Measurements from ENCODE around the gene TXNL4A. TPM values are rescaled to one million over a fixed set of nuclear protein-coding genes. Genes with fewer than 3 reads are reported as not detected.

TXNL4A gene
- total RNA-seq, 1 donor from 2014 or later = 79.6 TPM

DNA sequence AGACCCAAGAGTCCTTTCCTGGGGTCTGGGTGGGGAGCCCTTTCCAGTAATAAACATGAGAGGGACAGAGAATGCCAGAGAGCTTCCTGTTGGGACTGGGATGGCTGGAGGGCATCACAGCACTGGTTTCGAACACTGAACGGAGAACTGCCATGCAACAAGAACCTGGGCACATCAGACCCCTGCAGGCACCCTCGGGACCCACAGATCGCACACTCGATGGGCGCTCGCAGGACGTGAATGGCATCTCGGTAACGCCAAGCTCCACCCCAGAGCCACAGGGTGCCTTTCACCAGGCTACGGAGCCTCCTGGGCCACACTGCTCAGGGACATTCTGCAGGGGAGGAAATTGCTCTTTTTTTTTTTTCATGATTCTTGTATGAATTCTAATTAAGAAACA is 62.1 kb downstream of the TXNL4A start:
- TF ChIP-seq, protein P1, sequence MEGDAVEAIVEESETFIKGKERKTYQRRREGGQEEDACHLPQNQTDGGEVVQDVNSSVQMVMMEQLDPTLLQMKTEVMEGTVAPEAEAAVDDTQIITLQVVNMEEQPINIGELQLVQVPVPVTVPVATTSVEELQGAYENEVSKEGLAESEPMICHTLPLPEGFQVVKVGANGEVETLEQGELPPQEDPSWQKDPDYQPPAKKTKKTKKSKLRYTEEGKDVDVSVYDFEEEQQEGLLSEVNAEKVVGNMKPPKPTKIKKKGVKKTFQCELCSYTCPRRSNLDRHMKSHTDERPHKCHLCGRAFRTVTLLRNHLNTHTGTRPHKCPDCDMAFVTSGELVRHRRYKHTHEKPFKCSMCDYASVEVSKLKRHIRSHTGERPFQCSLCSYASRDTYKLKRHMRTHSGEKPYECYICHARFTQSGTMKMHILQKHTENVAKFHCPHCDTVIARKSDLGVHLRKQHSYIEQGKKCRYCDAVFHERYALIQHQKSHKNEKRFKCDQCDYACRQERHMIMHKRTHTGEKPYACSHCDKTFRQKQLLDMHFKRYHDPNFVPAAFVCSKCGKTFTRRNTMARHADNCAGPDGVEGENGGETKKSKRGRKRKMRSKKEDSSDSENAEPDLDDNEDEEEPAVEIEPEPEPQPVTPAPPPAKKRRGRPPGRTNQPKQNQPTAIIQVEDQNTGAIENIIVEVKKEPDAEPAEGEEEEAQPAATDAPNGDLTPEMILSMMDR (IDR thresholded peaks at IDR 0.05; ENCODE audit: insufficient read depth, low read length, poor library complexity, severe bottlenecking) = no peak
- no peaks in the 10 kb centered on the region for H3K27me3 ChIP-seq (ENCODE audit: control insufficient read depth, insufficient read depth, low read length)

DNA sequence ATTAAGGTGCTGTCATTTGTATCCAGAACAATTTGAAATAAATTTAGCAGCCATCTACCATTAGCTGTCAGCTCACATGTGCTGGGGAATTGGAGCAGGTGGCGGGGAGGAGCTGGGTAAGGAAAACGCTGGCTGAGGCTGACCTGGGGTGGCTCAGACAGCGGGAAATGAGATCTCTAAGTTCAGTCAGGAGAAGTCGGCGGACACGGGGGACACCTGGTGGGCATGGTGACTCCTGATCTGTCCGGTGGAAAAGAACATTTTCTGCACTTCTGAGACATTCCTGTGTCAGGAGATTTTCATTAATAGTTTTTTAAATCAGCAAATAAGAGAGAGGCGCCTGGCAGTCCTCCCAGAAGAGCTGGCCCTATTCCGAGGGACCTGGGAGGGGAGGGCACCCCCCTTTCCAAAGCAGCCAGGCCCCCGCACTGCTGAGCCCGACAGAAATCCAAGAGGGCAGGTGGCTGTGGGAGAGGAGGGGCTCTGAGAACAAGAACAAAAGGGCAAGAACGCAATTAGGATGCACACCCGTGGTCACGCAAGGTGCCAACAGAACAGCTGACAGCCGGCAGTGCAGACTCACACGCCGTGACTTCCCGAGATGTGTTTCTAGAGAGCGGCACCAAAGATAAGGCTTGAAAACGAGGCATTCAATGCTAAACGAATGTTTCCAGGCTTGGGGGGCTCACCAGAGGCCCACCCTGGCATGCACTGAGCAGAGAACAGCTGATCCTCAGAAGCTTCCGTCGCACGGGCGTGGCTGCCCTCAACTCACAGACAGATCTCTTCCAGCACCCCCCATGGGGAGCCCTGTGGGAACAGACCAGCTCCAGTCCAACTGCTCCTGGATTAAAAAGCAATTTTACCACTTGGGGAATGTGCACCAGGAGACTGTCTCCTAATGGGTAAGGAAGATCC is 63.3 kb downstream of the TXNL4A start:
- no peak overlapping the region for H3K4me3 ChIP-seq (ENCODE audit: low read depth, low read length)
- TF ChIP-seq, protein P1 (IDR thresholded peaks at IDR 0.05; ENCODE audit: insufficient read depth, low read length, poor library complexity, severe bottlenecking) = no peak
- no peak for DNase-seq (ENCODE audit: low read depth)

More for the DNA sequence above, 62.1 kb downstream of the TXNL4A start:
- Histone ChIP-seq H3K36me3 (ENCODE audit: control insufficient read depth, insufficient read depth, low read length) (no peaks in the 10 kb centered on the region), H3K4me3 (ENCODE audit: low read depth, low read length) (no peak overlapping the region)
- DNase-seq (ENCODE audit: low read depth) = no peak

GRCh38 chr18:79923896-79924585 is 64.3 kb downstream of the TXNL4A start:
- no peak for DNase-seq (ENCODE audit: low read depth)
- Histone ChIP-seq H3K4me3 (ENCODE audit: low read depth, low read length) (no peak overlapping the region), H3K36me3 (ENCODE audit: control insufficient read depth, insufficient read depth, low read length) (no peaks in the 10 kb centered on the region), H3K27me3 (ENCODE audit: control insufficient read depth, insufficient read depth, low read length) (no peaks in the 10 kb centered on the region)
- TF ChIP-seq, protein P1 (IDR thresholded peaks at IDR 0.05; ENCODE audit: insufficient read depth, low read length, poor library complexity, severe bottlenecking) = no peak

More for the DNA sequence above, 63.3 kb downstream of the TXNL4A start:
- Histone ChIP-seq H3K27me3 (ENCODE audit: control insufficient read depth, insufficient read depth, low read length) (no peaks in the 10 kb centered on the region), H3K36me3 (ENCODE audit: control insufficient read depth, insufficient read depth, low read length) (no peaks in the 10 kb centered on the region)

GRCh38 chr18:79922971-79923411 is 65.4 kb downstream of the TXNL4A start:
- TF ChIP-seq, protein P1 (IDR thresholded peaks at IDR 0.05; ENCODE audit: insufficient read depth, low read length, poor library complexity, severe bottlenecking) = no peak
- Histone ChIP-seq H3K4me3 (ENCODE audit: low read depth, low read length) (no peak overlapping the region), H3K36me3 (ENCODE audit: control insufficient read depth, insufficient read depth, low read length) (no peaks in the 10 kb centered on the region), H3K27me3 (ENCODE audit: control insufficient read depth, insufficient read depth, low read length) (no peaks in the 10 kb centered on the region)
- DNase-seq (ENCODE audit: low read depth) = no peak

DNA sequence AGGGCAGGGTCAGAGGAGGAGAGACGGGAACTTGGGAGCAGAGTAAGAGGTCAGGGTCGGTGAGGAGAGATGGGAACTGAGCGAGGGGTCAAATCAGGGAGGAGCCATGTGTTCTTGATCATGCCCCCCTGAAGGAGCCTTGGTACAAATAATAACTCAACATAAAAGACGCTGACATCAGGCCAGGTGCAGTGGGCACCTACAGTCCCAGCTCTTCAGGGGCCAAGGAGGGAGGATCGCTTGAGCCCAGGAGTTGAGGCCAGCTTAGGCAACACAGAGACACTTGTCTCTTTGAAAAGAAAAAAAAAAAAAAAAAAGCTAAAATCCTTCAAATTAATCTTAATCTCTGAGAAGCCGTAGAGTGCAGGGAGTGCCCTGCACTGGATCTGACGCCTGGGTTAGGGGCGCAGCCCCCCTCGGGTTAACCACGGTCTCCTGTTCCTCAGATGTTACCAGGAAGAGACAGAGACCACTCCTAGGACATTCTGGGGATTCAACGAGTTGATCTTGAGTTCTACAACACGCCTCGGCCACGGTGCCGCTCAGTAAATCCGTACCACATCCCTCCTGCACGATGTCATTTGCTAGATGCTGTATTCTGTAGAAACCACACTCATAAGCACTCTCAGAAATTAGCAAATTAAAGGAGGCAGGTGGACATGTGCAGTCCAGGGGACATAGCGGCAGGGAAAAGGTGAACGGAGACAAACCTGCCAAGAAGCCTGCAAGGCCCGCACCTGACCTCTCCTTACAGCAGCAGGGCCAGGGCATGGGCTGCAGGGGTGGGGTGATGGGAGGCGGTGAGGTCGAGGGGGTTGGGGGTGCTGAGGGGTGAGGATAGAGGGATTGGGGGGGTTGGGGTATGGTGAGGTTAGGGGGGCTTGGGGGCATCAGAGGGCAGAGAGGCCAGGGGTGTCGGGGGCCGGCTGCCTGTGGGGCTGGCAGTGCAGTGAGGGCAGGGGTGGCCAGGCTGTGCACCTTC is 66.1 kb downstream of the TXNL4A start:
- TF ChIP-seq, protein P1 (IDR thresholded peaks at IDR 0.05; ENCODE audit: insufficient read depth, low read length, poor library complexity, severe bottlenecking) = no peak
- no peak for DNase-seq (ENCODE audit: low read depth)
- Histone ChIP-seq H3K27me3 (ENCODE audit: control insufficient read depth, insufficient read depth, low read length) (no peaks in the 10 kb centered on the region), H3K36me3 (ENCODE audit: control insufficient read depth, insufficient read depth, low read length) (no peaks in the 10 kb centered on the region), H3K4me3 (ENCODE audit: low read depth, low read length) (no peak overlapping the region)

Measured in kidney epithelial cell (primary cell).